ENCODE measurements around the gene MEGF11.

The MEGF11 gene

DNA sequence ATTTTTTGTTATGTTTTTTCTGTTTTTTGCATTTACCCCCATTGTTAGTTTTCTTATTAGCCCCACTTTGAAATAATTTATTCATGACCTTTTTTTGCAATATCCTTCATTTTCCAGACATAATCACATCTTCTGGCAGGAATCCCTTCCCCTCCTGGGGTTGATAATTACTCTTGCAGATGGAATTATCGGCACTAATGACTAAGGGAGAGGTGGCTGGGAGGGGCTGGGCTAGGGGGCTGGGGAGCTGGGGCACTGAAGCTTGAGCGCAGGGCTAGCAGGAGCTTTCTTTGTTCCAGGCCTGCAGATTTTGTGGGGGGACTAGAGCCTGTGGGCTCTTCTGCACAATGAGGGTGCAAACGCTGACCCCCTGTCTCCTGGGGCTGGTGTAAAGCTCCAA is 306.5 kb downstream of the MEGF11 start:
- H3K9ac ChIP-seq (ENCODE audit: low read depth, low read length), result no peak overlapping the region
- H3K9me3 ChIP-seq (replicated peaks; ENCODE audit: low read length), result no peaks in the 10 kb centered on the region
- H3K4me2 ChIP-seq (ENCODE audit: low read length), result no peak overlapping the region
- H3K27me3 ChIP-seq (ENCODE audit: control insufficient read depth, insufficient read depth, low read length), result peaks cover 42% of the 10 kb centered on the region
- H3K4me1 ChIP-seq (ENCODE audit: control insufficient read depth, insufficient read depth, low read length), result no peaks in the 10 kb centered on the region
- no peak overlapping the region for H3K4me3 ChIP-seq (ENCODE audit: low read length)
- no peaks in the 10 kb centered on the region for H3K36me3 ChIP-seq (ENCODE audit: insufficient read depth, low read length)

DNA sequence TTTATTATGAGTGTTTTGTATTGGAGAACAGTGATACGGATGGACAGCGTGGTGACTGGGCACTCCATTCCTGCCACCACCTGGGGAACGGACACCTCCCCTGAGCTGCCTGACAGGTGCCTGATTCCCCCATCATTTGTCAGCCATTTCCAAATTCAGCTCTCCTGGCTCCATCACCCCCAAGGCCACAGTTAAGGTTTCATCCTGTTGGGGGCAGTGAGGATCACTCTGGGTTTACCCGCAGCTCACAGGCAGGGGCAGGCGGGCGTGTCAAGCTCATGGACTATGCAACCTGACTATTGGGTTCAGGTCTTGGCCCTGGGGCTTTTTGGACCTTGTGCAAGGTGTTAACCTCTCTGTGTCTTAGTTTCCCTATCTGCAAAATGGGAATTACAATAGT is 307.9 kb downstream of the MEGF11 start:
- H3K4me1 ChIP-seq (ENCODE audit: control insufficient read depth, insufficient read depth, low read length), result peaks cover 3% of the 10 kb centered on the region

DNA sequence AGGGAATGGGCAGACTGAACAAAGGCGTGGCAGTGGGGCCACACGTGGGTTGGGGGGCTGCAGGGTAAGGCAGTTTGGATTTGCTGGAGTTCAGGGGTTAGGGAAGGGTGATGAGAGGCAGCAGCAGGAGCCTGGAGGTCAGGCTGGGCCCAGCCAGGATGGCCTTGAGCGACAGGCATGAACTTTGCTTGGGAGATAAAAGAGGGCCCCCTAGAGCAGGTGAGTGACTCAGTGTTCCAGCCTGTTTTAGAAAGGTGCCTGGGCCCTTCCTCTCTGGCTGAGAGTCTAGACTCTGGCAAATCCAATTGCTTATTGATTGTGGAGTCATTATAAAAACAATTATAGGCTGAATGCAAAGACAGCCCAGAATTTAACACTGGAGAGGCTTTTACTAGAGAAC is 309.1 kb downstream of the MEGF11 start:
- H3K27me3 ChIP-seq (ENCODE audit: control insufficient read depth, insufficient read depth, low read length), result peaks cover 30% of the 10 kb centered on the region
- no peak overlapping the region for H3K4me2 ChIP-seq (ENCODE audit: low read length)
- no peak overlapping the region for H3K9ac ChIP-seq (ENCODE audit: low read depth, low read length)
- no peaks in the 10 kb centered on the region for H3K9me3 ChIP-seq (replicated peaks; ENCODE audit: low read length)
- peaks cover 15% of the 10 kb centered on the region for H3K4me1 ChIP-seq (ENCODE audit: control insufficient read depth, insufficient read depth, low read length)
- H3K4me3 ChIP-seq (ENCODE audit: low read length), result no peak overlapping the region
- H3K36me3 ChIP-seq (ENCODE audit: insufficient read depth, low read length), result no peaks in the 10 kb centered on the region

More for the DNA sequence above, 307.9 kb downstream of the MEGF11 start:
- peaks cover 42% of the 10 kb centered on the region for H3K27me3 ChIP-seq (ENCODE audit: control insufficient read depth, insufficient read depth, low read length)
- H3K4me2 ChIP-seq (ENCODE audit: low read length), result no peak overlapping the region
- no peaks in the 10 kb centered on the region for H3K9me3 ChIP-seq (replicated peaks; ENCODE audit: low read length)
- H3K9ac ChIP-seq (ENCODE audit: low read depth, low read length), result no peak overlapping the region
- H3K4me3 ChIP-seq (ENCODE audit: low read length), result no peak overlapping the region
- no peaks in the 10 kb centered on the region for H3K36me3 ChIP-seq (ENCODE audit: insufficient read depth, low read length)

DNA sequence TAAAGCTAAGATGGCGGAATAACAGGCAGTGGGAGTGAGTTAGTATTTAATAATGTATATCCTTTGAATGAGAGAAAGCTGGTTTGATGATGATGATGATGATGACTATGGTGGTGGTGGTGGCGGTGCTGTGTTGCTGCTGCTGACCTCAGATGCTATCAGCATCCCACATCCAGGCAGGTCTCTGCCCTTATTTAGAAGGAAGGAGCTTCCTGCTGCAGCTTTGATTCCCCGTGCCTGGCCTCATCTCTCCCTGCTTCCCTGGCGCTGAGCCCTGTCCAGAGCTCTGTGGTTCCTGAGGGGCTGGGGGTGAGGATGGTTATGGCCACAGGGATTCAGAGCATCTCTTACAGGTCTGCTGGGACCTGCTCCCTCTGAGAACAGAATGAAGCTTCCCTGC is 311.1 kb downstream of the MEGF11 start:
- no peaks in the 10 kb centered on the region for H3K9me3 ChIP-seq (replicated peaks; ENCODE audit: low read length)

DNA sequence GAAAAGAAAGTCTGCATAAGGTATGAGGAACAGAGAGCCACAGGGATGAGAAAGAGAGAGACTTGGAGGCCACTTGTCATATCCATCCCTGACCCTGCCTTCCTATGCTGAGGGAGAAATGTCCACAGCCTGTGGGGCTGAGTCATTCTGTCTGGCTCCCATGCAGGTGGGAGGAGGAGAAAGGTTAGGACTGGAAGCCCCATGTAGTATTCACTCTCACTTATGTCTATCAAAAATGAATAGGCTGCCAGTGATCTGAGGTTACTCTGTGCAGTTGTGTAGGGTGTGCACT is 313.0 kb downstream of the MEGF11 start:
- Histone ChIP-seq H3K4me2 (ENCODE audit: low read length) (no peak overlapping the region), H3K27me3 (ENCODE audit: control insufficient read depth, insufficient read depth, low read length) (peaks cover 11% of the 10 kb centered on the region), H3K9me3 (replicated peaks; ENCODE audit: low read length) (no peaks in the 10 kb centered on the region), H3K9ac (ENCODE audit: low read depth, low read length) (no peak overlapping the region), H3K4me3 (ENCODE audit: low read length) (no peak overlapping the region), H3K36me3 (ENCODE audit: insufficient read depth, low read length) (no peaks in the 10 kb centered on the region), H3K4me1 (ENCODE audit: control insufficient read depth, insufficient read depth, low read length) (peaks cover 20% of the 10 kb centered on the region)

More for the DNA sequence above, 311.1 kb downstream of the MEGF11 start:
- Histone ChIP-seq H3K27me3 (ENCODE audit: control insufficient read depth, insufficient read depth, low read length) (peaks cover 15% of the 10 kb centered on the region), H3K9ac (ENCODE audit: low read depth, low read length) (no peak overlapping the region), H3K36me3 (ENCODE audit: insufficient read depth, low read length) (no peaks in the 10 kb centered on the region), H3K4me2 (ENCODE audit: low read length) (no peak overlapping the region), H3K4me3 (ENCODE audit: low read length) (no peak overlapping the region), H3K4me1 (ENCODE audit: control insufficient read depth, insufficient read depth, low read length) (peaks cover 20% of the 10 kb centered on the region)

DNA sequence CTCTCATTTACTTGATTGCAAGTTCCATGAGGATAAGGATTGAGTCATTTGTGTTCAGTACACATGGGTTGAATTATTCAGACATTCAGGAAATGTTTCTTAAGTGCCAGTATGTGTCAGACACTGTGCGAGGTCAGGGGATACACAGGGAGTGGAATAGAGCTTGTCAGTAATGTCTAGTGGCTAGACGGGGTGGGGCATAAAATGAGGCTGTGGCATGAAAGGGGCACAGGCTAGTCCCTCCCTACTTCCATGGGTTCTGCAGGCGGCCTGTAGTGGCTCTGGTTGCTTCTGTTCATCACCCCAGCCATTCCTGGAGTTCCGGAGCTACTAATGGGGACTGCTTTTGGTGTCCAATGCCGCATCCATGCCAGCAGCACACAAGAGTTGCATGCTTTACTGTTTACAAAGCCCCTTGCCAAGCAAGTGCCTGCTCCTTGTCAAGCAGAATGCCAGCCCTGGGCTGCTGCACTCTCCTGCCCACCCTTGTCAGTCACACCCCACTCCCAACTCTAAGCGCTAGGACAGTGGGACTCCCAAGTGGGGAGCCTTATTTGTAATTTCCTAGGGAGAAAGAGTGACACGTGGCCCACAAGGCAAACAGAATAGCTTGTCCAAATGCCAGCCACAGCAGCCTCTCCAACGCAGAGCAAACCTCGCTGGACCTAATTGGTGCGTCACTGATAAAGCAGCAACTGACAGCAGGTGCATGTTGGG is 313.5 kb downstream of the MEGF11 start:
- H3K4me2 ChIP-seq (ENCODE audit: low read length), result no peak overlapping the region
- H3K36me3 ChIP-seq (ENCODE audit: insufficient read depth, low read length), result no peaks in the 10 kb centered on the region
- H3K4me3 ChIP-seq (ENCODE audit: low read length), result no peak overlapping the region
- no peak overlapping the region for H3K9ac ChIP-seq (ENCODE audit: low read depth, low read length)
- H3K9me3 ChIP-seq (replicated peaks; ENCODE audit: low read length), result no peaks in the 10 kb centered on the region
- H3K4me1 ChIP-seq (ENCODE audit: control insufficient read depth, insufficient read depth, low read length), result peaks cover 20% of the 10 kb centered on the region
- peaks cover 11% of the 10 kb centered on the region for H3K27me3 ChIP-seq (ENCODE audit: control insufficient read depth, insufficient read depth, low read length)

DNA sequence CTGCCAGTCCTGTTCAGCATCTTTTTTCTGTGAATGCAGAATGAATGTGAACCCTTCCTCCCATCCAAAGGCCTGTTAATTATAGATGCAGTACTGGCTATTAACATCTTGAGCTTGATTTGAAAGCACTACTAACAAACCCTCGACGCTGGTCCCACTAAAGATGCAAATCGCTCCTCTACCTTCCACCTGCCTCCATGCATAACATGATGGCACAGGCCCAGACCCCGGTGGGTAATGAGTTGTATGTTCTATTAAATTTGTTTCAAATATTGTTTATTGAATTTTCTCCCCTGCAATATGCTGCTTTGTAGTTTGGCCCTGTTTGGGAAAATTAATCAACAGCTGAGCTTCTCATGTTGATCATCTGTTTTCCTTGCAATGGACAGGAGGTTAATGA is 314.9 kb downstream of the MEGF11 start:
- Histone ChIP-seq H3K36me3 (ENCODE audit: insufficient read depth, low read length) (no peaks in the 10 kb centered on the region), H3K4me2 (ENCODE audit: low read length) (no peak overlapping the region), H3K4me1 (ENCODE audit: control insufficient read depth, insufficient read depth, low read length) (peaks cover 20% of the 10 kb centered on the region), H3K4me3 (ENCODE audit: low read length) (no peak overlapping the region), H3K27me3 (ENCODE audit: control insufficient read depth, insufficient read depth, low read length) (peaks cover 11% of the 10 kb centered on the region), H3K9me3 (replicated peaks; ENCODE audit: low read length) (no peaks in the 10 kb centered on the region), H3K9ac (ENCODE audit: low read depth, low read length) (no peak overlapping the region)

DNA sequence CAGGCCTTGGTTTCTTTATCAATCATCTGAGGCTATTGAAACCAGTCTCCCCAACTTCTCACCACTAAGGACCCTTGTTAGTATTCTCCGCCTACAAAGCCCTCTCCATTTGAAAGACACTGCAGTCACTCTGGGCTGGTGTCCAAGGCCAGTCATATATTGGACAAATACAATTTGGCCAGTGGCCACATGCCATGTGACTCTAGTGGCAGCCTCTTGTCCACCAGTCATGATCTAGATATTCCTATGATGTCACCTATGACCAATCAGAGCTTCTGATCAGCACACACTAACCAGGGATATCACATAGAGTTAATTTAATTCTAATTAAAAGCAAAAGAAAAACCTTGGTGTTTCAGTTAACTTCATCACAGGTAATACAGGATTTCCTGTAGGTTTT is 316.1 kb downstream of the MEGF11 start:
- Histone ChIP-seq H3K4me1 (ENCODE audit: control insufficient read depth, insufficient read depth, low read length) (peaks cover 20% of the 10 kb centered on the region), H3K36me3 (ENCODE audit: insufficient read depth, low read length) (no peaks in the 10 kb centered on the region), H3K9ac (ENCODE audit: low read depth, low read length) (no peak overlapping the region), H3K27me3 (ENCODE audit: control insufficient read depth, insufficient read depth, low read length) (peaks cover 10% of the 10 kb centered on the region), H3K4me2 (ENCODE audit: low read length) (no peak overlapping the region), H3K9me3 (replicated peaks; ENCODE audit: low read length) (no peaks in the 10 kb centered on the region), H3K4me3 (ENCODE audit: low read length) (no peak overlapping the region)

DNA sequence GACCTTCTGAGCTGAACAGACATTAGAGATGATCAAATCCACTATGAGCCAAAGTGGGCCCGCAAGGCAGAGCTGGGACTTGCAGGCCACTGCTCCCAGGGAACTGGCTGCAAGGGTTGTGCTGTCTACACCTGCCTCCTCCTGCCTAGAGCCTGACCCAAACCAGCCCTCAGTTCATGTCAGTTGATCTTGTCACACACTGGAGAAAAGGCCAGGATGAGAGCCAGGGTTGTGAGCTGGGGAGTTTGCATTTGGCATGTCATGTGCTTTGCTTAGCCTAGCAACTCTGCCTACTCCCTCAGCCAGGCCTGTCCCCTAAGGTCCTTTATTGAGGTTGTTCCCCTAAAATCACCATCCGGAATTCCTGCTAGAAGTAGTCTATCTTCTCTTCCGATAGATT is 316.5 kb downstream of the MEGF11 start:
- no peak overlapping the region for H3K4me3 ChIP-seq (ENCODE audit: low read length)
- no peak overlapping the region for H3K9ac ChIP-seq (ENCODE audit: low read depth, low read length)
- no peaks in the 10 kb centered on the region for H3K9me3 ChIP-seq (replicated peaks; ENCODE audit: low read length)
- no peak overlapping the region for H3K4me2 ChIP-seq (ENCODE audit: low read length)
- H3K4me1 ChIP-seq (ENCODE audit: control insufficient read depth, insufficient read depth, low read length), result peaks cover 20% of the 10 kb centered on the region
- no peaks in the 10 kb centered on the region for H3K36me3 ChIP-seq (ENCODE audit: insufficient read depth, low read length)
- H3K27me3 ChIP-seq (ENCODE audit: control insufficient read depth, insufficient read depth, low read length), result peaks cover 6% of the 10 kb centered on the region

DNA sequence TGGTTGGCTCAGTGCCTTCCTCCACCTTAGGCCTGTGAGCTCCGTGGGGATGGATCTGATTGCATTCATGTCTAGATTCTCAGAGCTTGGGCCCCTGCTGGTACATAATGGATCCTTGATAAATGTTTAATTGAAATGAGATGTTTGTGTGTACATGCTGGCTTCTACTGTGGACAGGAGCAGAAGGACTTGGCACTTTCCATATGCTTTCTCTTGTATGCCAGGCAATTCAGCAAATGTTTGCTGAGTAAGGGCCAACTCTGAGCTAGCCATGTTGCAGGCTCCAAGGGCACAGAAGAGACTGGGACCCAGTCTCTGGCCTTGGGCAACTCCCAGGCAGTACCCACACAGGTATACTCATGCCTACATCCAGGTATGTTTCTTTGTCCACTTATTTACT is 317.3 kb downstream of the MEGF11 start:
- H3K9me3 ChIP-seq (replicated peaks; ENCODE audit: low read length), result no peaks in the 10 kb centered on the region
- H3K9ac ChIP-seq (ENCODE audit: low read depth, low read length), result no peak overlapping the region
- no peaks in the 10 kb centered on the region for H3K27me3 ChIP-seq (ENCODE audit: control insufficient read depth, insufficient read depth, low read length)
- H3K36me3 ChIP-seq (ENCODE audit: insufficient read depth, low read length), result no peaks in the 10 kb centered on the region
- no peak overlapping the region for H3K4me2 ChIP-seq (ENCODE audit: low read length)
- peaks cover 20% of the 10 kb centered on the region for H3K4me1 ChIP-seq (ENCODE audit: control insufficient read depth, insufficient read depth, low read length)
- no peak overlapping the region for H3K4me3 ChIP-seq (ENCODE audit: low read length)

DNA sequence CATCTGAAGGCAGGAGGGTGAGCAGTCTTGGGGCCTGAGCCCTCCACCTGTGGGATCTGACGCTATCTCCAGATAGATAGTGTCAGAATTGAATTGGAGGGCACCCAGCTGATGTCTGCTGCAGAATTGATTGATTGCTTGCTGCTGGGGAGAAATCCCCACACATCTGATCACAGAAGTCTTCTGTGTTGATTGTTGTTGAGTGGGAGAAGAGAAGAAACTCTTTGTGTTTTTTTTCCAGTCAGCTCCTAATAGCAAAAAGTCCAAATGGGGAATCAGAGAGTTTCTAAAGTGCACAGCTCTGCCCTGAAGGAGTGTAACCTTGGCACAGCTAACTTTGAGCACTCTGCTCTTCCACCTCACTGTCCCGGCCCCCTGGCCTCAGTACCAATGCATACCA is 318.2 kb downstream of the MEGF11 start:
- Histone ChIP-seq H3K27me3 (ENCODE audit: control insufficient read depth, insufficient read depth, low read length) (no peaks in the 10 kb centered on the region), H3K9ac (ENCODE audit: low read depth, low read length) (no peak overlapping the region), H3K4me3 (ENCODE audit: low read length) (no peak overlapping the region), H3K9me3 (replicated peaks; ENCODE audit: low read length) (no peaks in the 10 kb centered on the region), H3K4me2 (ENCODE audit: low read length) (no peak overlapping the region), H3K36me3 (ENCODE audit: insufficient read depth, low read length) (no peaks in the 10 kb centered on the region), H3K4me1 (ENCODE audit: control insufficient read depth, insufficient read depth, low read length) (peaks cover 14% of the 10 kb centered on the region)

DNA sequence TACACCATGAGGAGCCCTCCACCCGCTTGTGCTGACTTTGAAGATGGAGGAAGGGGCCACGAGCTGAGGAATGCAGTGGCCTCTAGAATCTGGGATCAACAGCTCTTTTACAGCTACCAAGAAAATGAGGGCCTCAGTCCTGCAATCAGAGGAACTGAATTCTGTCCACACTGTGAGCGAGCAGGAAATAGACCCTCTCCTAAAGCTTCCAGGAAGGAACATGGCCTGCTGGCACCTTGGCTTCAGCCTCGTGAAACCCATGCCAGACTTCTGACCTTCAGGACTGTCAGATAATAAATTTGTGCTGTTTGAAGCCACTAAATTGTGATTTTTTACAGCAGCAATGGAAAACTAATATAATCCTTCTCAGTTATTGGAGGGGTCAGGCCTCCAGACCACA is 322.3 kb downstream of the MEGF11 start:
- H3K9me3 ChIP-seq (replicated peaks; ENCODE audit: low read length), result no peaks in the 10 kb centered on the region
- H3K9ac ChIP-seq (ENCODE audit: low read depth, low read length), result no peak overlapping the region
- H3K4me3 ChIP-seq (ENCODE audit: low read length), result no peak overlapping the region
- H3K27me3 ChIP-seq (ENCODE audit: control insufficient read depth, insufficient read depth, low read length), result no peaks in the 10 kb centered on the region
- H3K4me2 ChIP-seq (ENCODE audit: low read length), result no peak overlapping the region
- H3K36me3 ChIP-seq (ENCODE audit: insufficient read depth, low read length), result no peaks in the 10 kb centered on the region
- no peaks in the 10 kb centered on the region for H3K4me1 ChIP-seq (ENCODE audit: control insufficient read depth, insufficient read depth, low read length)
